ENCODE measurements around the gene SLC9C1.

SLC9C1 gene

GRCh38 chr3:112293368-112294321 lies at the start of gene SLC9C1:
Gene SLC9C1 (minus strand): TSS chr3:112294216. CDS start chr3:112286791, 7,425 bp downstream.
- peak within 1 kb of the TSS; percentile 53 for H3K9ac ChIP-seq (ENCODE audit: low read length)

GRCh38 chr3:112341386-112341785 lies 47.4 kb upstream of the SLC9C1 start:
- H3K9ac ChIP-seq (ENCODE audit: low read length) = no peak overlapping the region
- H3K4me3 ChIP-seq (ENCODE audit: low read depth, low read length) = no peak overlapping the region
- peaks cover 30% of the 10 kb centered on the region for H3K4me1 ChIP-seq (ENCODE audit: control insufficient read depth, insufficient read depth, low read length)
- H3K27ac ChIP-seq (ENCODE audit: low read depth, low read length) = no peak overlapping the region
- peaks cover 2% of the 10 kb centered on the region; the same call in 1 of the 2 replicates for H3K9me3 ChIP-seq (ENCODE audit: control insufficient read depth, insufficient read depth, low read depth, low read length)
- peaks cover 82% of the 10 kb centered on the region for H3K36me3 ChIP-seq (ENCODE audit: control insufficient read depth, insufficient read depth, low read length)
- no peaks in the 10 kb centered on the region for H3K27me3 ChIP-seq (ENCODE audit: control insufficient read depth, insufficient read depth, low read length)

More at GRCh38 chr3:112293368-112294321, at the start of gene SLC9C1:
- Histone ChIP-seq H3K9me3 (ENCODE audit: control insufficient read depth, insufficient read depth, low read depth, low read length) (peaks cover 2% of the 10 kb centered on the region; the same call in 1 of the 2 replicates), H3K27me3 (ENCODE audit: control insufficient read depth, insufficient read depth, low read length) (no peaks in the 10 kb centered on the region), H3K4me3 (ENCODE audit: low read depth, low read length) (peak within 1 kb of the TSS; percentile 36; the same call in 1 of the 2 replicates), H3K4me1 (ENCODE audit: control insufficient read depth, insufficient read depth, low read length) (peaks cover 9% of the 10 kb centered on the region), H3K27ac (ENCODE audit: low read depth, low read length) (peak within 1 kb of the TSS; percentile 31; the same call in 1 of the 2 replicates), H3K36me3 (ENCODE audit: control insufficient read depth, insufficient read depth, low read length) (no peaks in the 10 kb centered on the region)

GRCh38 chr3:112339609-112340008 lies 45.6 kb upstream of the SLC9C1 start:
- H3K36me3 ChIP-seq (ENCODE audit: control insufficient read depth, insufficient read depth, low read length) = peaks cover 75% of the 10 kb centered on the region
- no peak overlapping the region for H3K9ac ChIP-seq (ENCODE audit: low read length)
- no peak overlapping the region for H3K4me3 ChIP-seq (ENCODE audit: low read depth, low read length)
- H3K27me3 ChIP-seq (ENCODE audit: control insufficient read depth, insufficient read depth, low read length) = no peaks in the 10 kb centered on the region
- H3K9me3 ChIP-seq (ENCODE audit: control insufficient read depth, insufficient read depth, low read depth, low read length) = peaks cover 2% of the 10 kb centered on the region; the same call in 1 of the 2 replicates
- 0 out of 2 replicates have a peak overlapping the region, but pooled peaks have one; percentile 26 for H3K27ac ChIP-seq (ENCODE audit: low read depth, low read length)
- H3K4me1 ChIP-seq (ENCODE audit: control insufficient read depth, insufficient read depth, low read length) = peaks cover 48% of the 10 kb centered on the region

- Histone ChIP-seq H3K4me3 (ENCODE audit: low read depth, low read length) (no peak overlapping the region), H3K27me3 (ENCODE audit: control insufficient read depth, insufficient read depth, low read length) (no peaks in the 10 kb centered on the region), H3K9ac (ENCODE audit: low read length) (no peak overlapping the region), H3K36me3 (ENCODE audit: control insufficient read depth, insufficient read depth, low read length) (peaks cover 70% of the 10 kb centered on the region), H3K4me1 (ENCODE audit: control insufficient read depth, insufficient read depth, low read length) (peaks cover 49% of the 10 kb centered on the region), H3K9me3 (ENCODE audit: control insufficient read depth, insufficient read depth, low read depth, low read length) (peaks cover 2% of the 10 kb centered on the region; the same call in 1 of the 2 replicates), H3K27ac (ENCODE audit: low read depth, low read length) (0 out of 2 replicates have a peak overlapping the region, but pooled peaks have one; percentile 26)
These were observed 45.1 kb upstream of the SLC9C1 start for GRCh38 chr3:112339134-112339533.

- no peak overlapping the region for H3K27ac ChIP-seq (ENCODE audit: low read depth, low read length)
- peaks cover 66% of the 10 kb centered on the region for H3K36me3 ChIP-seq (ENCODE audit: control insufficient read depth, insufficient read depth, low read length)
- H3K4me3 ChIP-seq (ENCODE audit: low read depth, low read length) = no peak overlapping the region
- peaks cover 2% of the 10 kb centered on the region; the same call in 1 of the 2 replicates for H3K9me3 ChIP-seq (ENCODE audit: control insufficient read depth, insufficient read depth, low read depth, low read length)
- H3K9ac ChIP-seq (ENCODE audit: low read length) = no peak overlapping the region
- H3K27me3 ChIP-seq (ENCODE audit: control insufficient read depth, insufficient read depth, low read length) = no peaks in the 10 kb centered on the region
- H3K4me1 ChIP-seq (ENCODE audit: control insufficient read depth, insufficient read depth, low read length) = peaks cover 49% of the 10 kb centered on the region
These were observed 44.7 kb upstream of the SLC9C1 start for GRCh38 chr3:112338727-112339056.

GRCh38 chr3:112338021-112338726 lies 44.2 kb upstream of the SLC9C1 start:
- H3K36me3 ChIP-seq (ENCODE audit: control insufficient read depth, insufficient read depth, low read length) = peaks cover 62% of the 10 kb centered on the region
- peaks cover under 1% of the 10 kb centered on the region; the same call in 1 of the 2 replicates for H3K9me3 ChIP-seq (ENCODE audit: control insufficient read depth, insufficient read depth, low read depth, low read length)
- peaks cover 49% of the 10 kb centered on the region for H3K4me1 ChIP-seq (ENCODE audit: control insufficient read depth, insufficient read depth, low read length)
- H3K27me3 ChIP-seq (ENCODE audit: control insufficient read depth, insufficient read depth, low read length) = no peaks in the 10 kb centered on the region
- no peak overlapping the region for H3K27ac ChIP-seq (ENCODE audit: low read depth, low read length)
- H3K4me3 ChIP-seq (ENCODE audit: low read depth, low read length) = no peak overlapping the region
- H3K9ac ChIP-seq (ENCODE audit: low read length) = no peak overlapping the region

GRCh38 chr3:112335434-112335781 lies 41.4 kb upstream of the SLC9C1 start:
- Histone ChIP-seq H3K9me3 (ENCODE audit: control insufficient read depth, insufficient read depth, low read depth, low read length) (no peaks in the 10 kb centered on the region), H3K9ac (ENCODE audit: low read length) (peak overlapping the region; percentile 92), H3K4me3 (ENCODE audit: low read depth, low read length) (peak overlapping the region; percentile 86), H3K36me3 (ENCODE audit: control insufficient read depth, insufficient read depth, low read length) (peaks cover 39% of the 10 kb centered on the region), H3K27me3 (ENCODE audit: control insufficient read depth, insufficient read depth, low read length) (no peaks in the 10 kb centered on the region), H3K27ac (ENCODE audit: low read depth, low read length) (no peak overlapping the region), H3K4me1 (ENCODE audit: control insufficient read depth, insufficient read depth, low read length) (peaks cover 49% of the 10 kb centered on the region)

GRCh38 chr3:112334691-112335433 lies 40.8 kb upstream of the SLC9C1 start:
- peak overlapping the region; percentile 92 for H3K9ac ChIP-seq (ENCODE audit: low read length)
- H3K4me1 ChIP-seq (ENCODE audit: control insufficient read depth, insufficient read depth, low read length) = peaks cover 49% of the 10 kb centered on the region
- H3K27ac ChIP-seq (ENCODE audit: low read depth, low read length) = peak overlapping the region; percentile 91
- no peaks in the 10 kb centered on the region for H3K9me3 ChIP-seq (ENCODE audit: control insufficient read depth, insufficient read depth, low read depth, low read length)
- no peaks in the 10 kb centered on the region for H3K27me3 ChIP-seq (ENCODE audit: control insufficient read depth, insufficient read depth, low read length)
- H3K4me3 ChIP-seq (ENCODE audit: low read depth, low read length) = peak overlapping the region; percentile 86
- peaks cover 37% of the 10 kb centered on the region for H3K36me3 ChIP-seq (ENCODE audit: control insufficient read depth, insufficient read depth, low read length)

- Histone ChIP-seq H3K27ac (ENCODE audit: low read depth, low read length) (peak overlapping the region; percentile 91), H3K4me3 (ENCODE audit: low read depth, low read length) (peak overlapping the region; percentile 86), H3K4me1 (ENCODE audit: control insufficient read depth, insufficient read depth, low read length) (peaks cover 38% of the 10 kb centered on the region), H3K36me3 (ENCODE audit: control insufficient read depth, insufficient read depth, low read length) (peaks cover 28% of the 10 kb centered on the region), H3K27me3 (ENCODE audit: control insufficient read depth, insufficient read depth, low read length) (no peaks in the 10 kb centered on the region), H3K9ac (ENCODE audit: low read length) (peak overlapping the region; percentile 92), H3K9me3 (ENCODE audit: control insufficient read depth, insufficient read depth, low read depth, low read length) (no peaks in the 10 kb centered on the region)
These were observed 39.6 kb upstream of the SLC9C1 start for GRCh38 chr3:112333381-112334317.

GRCh38 chr3:112333002-112333380 lies 39.0 kb upstream of the SLC9C1 start, which contains the start of gene CD200:
Gene CD200 (plus strand): TSS chr3:112333156. CDS start chr3:112333213, 57 bp downstream.
- Histone ChIP-seq H3K9ac (ENCODE audit: low read length) (peak within 1 kb of the TSS; percentile 92), H3K4me3 (ENCODE audit: low read depth, low read length) (peak within 1 kb of the TSS; percentile 86), H3K9me3 (ENCODE audit: control insufficient read depth, insufficient read depth, low read depth, low read length) (no peaks in the 10 kb centered on the region), H3K36me3 (ENCODE audit: control insufficient read depth, insufficient read depth, low read length) (peaks cover 23% of the 10 kb centered on the region), H3K27me3 (ENCODE audit: control insufficient read depth, insufficient read depth, low read length) (no peaks in the 10 kb centered on the region), H3K27ac (ENCODE audit: low read depth, low read length) (peak within 1 kb of the TSS; percentile 91), H3K4me1 (ENCODE audit: control insufficient read depth, insufficient read depth, low read length) (peaks cover 32% of the 10 kb centered on the region)

Measured in HUES6 (cell line).